ENCODE results near the gene PRDM1. TPM values are rescaled to one million over a fixed set of nuclear protein-coding genes. Genes with fewer than 3 reads are reported as not detected.

The PRDM1 gene
- polyA plus RNA-seq, 1 of the 3 experiments (the other 2 are of a cell fraction), result 4.0 TPM

DNA sequence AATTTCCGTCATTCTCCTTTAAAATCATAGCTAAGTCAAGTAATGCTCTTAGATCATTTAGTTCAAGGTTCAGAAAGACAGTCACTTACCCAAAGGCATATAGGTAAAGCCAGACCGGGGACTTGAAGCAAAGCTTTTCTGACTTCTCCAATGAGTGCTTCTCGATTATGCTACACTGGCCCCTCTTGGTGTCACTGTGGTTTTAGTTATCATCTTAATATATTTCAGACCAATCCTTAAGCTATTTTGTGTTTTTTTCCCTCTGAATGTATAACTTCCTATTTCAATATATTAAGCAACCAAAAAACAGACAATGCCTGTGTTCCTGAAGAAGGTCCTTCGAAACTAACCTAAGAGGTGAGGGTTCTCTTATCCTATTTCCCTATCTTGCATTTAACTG lies 3.9 kb downstream of the PRDM1 start (continued):
- no peak for TF ChIP-seq FOSL2 (IDR thresholded peaks at IDR 0.05; ENCODE audit: borderline replicate concordance, low read depth)

DNA sequence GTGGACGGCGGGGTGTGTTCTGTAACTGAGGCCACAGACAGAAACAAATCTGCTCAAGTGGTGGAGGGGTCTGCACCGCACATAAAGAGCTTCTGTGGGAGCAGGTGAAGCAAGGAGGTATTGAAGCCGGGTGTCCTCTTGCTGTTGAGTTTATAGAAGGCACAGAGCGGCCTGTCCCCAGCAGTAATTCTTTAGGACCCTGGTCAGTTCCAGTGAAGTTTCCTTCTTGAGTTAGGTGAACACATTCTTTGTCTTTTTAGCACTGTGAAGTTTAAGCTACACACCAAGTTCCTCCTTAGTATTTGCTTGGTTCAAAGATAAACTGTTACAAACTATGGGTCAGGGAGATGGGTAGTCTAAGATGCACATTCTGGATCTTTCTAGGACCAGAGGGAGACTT lies 6.1 kb downstream of the PRDM1 start:
- Histone ChIP-seq H3K9ac (no peak overlapping the region), H3K9me2 (no peaks in the 10 kb centered on the region), H3K4me3 (ENCODE audit: low read depth in 2 of 2, low read length in 1 of 2) (no peak overlapping the region), H3K36me3 (replicated peaks in 1 of 2; ENCODE audit: control insufficient read depth in 1 of 2, insufficient read depth in 2 of 2, low read length in 1 of 2) (peaks cover 5 to 15% of the 10 kb centered on the region in 2 experiments), H4K20me1 (ENCODE audit: insufficient read depth) (no peaks in the 10 kb centered on the region), H3K27me3 (ENCODE audit: insufficient read depth) (no peaks in the 10 kb centered on the region), H3K4me1 (ENCODE audit: control insufficient read depth in 1 of 2, insufficient read depth in 2 of 2, low read depth in 1 of 2, low read length in 1 of 2) (no peaks in the 10 kb centered on the region; a peak in 2 of 4 replicates), H3K79me2 (ENCODE audit: insufficient read depth) (peaks cover 40% of the 10 kb centered on the region), H3K9me3 (no peaks in the 10 kb centered on the region), H3K4me2 (no peak overlapping the region), H3F3A (replicated peaks; ENCODE audit: insufficient read depth) (peaks cover 14% of the 10 kb centered on the region), H2AFZ (ENCODE audit: low read depth) (no peak overlapping the region), H3K27ac (ENCODE audit: low read depth in 2 of 2, low read length in 1 of 2) (no peak overlapping the region)
- whole genome bisulfite sequencing (ENCODE audit: low lambda C conversion rate), result 94% methylated on average over 5 of the region's 5 CpGs
- ChIA-PET POLR2A (no interaction called here), CTCF (interaction anchor here (1.8 to 1.9 kb wide), 2 partner anchors 131 to 353 kb away, joined by 4 to 10 read pairs; no protein-coding TSS in a partner anchor)
- DNase-seq, result no peak
- TF ChIP-seq, protein P1, sequence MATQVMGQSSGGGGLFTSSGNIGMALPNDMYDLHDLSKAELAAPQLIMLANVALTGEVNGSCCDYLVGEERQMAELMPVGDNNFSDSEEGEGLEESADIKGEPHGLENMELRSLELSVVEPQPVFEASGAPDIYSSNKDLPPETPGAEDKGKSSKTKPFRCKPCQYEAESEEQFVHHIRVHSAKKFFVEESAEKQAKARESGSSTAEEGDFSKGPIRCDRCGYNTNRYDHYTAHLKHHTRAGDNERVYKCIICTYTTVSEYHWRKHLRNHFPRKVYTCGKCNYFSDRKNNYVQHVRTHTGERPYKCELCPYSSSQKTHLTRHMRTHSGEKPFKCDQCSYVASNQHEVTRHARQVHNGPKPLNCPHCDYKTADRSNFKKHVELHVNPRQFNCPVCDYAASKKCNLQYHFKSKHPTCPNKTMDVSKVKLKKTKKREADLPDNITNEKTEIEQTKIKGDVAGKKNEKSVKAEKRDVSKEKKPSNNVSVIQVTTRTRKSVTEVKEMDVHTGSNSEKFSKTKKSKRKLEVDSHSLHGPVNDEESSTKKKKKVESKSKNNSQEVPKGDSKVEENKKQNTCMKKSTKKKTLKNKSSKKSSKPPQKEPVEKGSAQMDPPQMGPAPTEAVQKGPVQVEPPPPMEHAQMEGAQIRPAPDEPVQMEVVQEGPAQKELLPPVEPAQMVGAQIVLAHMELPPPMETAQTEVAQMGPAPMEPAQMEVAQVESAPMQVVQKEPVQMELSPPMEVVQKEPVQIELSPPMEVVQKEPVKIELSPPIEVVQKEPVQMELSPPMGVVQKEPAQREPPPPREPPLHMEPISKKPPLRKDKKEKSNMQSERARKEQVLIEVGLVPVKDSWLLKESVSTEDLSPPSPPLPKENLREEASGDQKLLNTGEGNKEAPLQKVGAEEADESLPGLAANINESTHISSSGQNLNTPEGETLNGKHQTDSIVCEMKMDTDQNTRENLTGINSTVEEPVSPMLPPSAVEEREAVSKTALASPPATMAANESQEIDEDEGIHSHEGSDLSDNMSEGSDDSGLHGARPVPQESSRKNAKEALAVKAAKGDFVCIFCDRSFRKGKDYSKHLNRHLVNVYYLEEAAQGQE (IDR thresholded peaks at IDR 0.05; ENCODE audit: low read depth, low read length), result peak; percentile 89
- TF ChIP-seq TEAD4 (IDR thresholded peaks at IDR 0.05; ENCODE audit: borderline replicate concordance, insufficient read depth), result no peak

DNA sequence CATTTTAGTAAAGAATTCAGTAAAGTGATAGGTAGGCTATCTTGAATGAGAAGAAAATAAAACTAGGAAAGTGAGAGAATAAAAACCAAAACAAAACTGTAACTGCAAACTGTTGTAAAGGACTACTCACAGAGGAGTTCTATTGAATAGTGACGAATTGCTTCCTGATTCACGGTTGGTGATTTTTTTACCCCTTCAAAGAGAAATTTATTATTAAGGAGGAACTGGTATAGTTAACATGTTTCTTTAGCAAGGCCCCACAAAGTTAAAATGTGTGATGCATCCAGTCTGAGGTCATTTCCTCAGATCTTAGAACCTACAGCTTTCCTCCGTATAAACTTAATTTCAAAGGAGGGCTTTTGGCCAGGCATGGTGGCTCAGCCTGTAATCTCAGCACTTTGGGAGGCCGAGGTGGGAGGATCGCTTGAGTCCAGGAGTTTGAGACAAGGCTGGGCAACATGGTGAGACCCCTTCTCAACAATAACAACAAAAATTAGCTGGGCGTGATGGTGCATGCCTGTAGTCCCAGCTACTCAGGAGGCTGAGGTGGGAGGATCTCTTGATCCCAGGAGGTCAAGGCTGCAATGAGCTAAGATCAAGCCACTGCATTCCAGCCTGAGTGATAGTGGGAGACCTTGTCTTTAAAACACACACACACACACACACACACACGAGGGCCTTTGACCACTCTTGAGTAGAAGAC lies 8.3 kb downstream of the PRDM1 start:
- Histone ChIP-seq H3K9me3 (no peaks in the 10 kb centered on the region), H3F3A (replicated peaks; ENCODE audit: insufficient read depth) (peaks cover 4% of the 10 kb centered on the region), H3K27ac (ENCODE audit: low read depth in 2 of 2, low read length in 1 of 2) (no peak overlapping the region), H3K36me3 (replicated peaks in 1 of 2; ENCODE audit: control insufficient read depth in 1 of 2, insufficient read depth in 2 of 2, low read length in 1 of 2) (peaks cover 9 to 21% of the 10 kb centered on the region in 2 experiments), H3K27me3 (ENCODE audit: insufficient read depth) (no peaks in the 10 kb centered on the region), H3K9me2 (no peaks in the 10 kb centered on the region), H2AFZ (ENCODE audit: low read depth) (no peak overlapping the region), H3K79me2 (ENCODE audit: insufficient read depth) (peaks cover 23% of the 10 kb centered on the region), H3K4me3 (ENCODE audit: low read depth in 2 of 2, low read length in 1 of 2) (no peak overlapping the region), H3K4me2 (no peak overlapping the region), H3K9ac (no peak overlapping the region), H3K4me1 (ENCODE audit: control insufficient read depth in 1 of 2, insufficient read depth in 2 of 2, low read depth in 1 of 2, low read length in 1 of 2) (no peaks in the 10 kb centered on the region; a peak in 1 of 4 replicates), H4K20me1 (ENCODE audit: insufficient read depth) (no peaks in the 10 kb centered on the region)
- 89% methylated on average over 7 of the region's 7 CpGs for WGBS (ENCODE audit: low lambda C conversion rate)
- CTCF ChIA-PET, result interaction anchor here (0.8 to 1.5 kb wide), 3 partner anchors 8 to 349 kb away, joined by 3 to 4 read pairs (median 3); partner anchors contain the start of genes CRYBG1 and PRDM1
- DNase-seq, result no peak
- POLR2A ChIA-PET, result no interaction called here
- TF ChIP-seq TAF1 (IDR thresholded peaks at IDR 0.05; ENCODE audit: borderline replicate concordance, low read depth, low read length), result no peak
- TF ChIP-seq SIN3A (IDR thresholded peaks at IDR 0.05; ENCODE audit: borderline replicate concordance, low read depth, low read length), result no peak
- no peak for TF ChIP-seq FOXM1 (IDR thresholded peaks at IDR 0.05; ENCODE audit: low read depth)
- no peak for TF ChIP-seq GATA2 (CRISPR knock-in tag; IDR thresholded peaks at IDR 0.05)
- TF ChIP-seq, protein P2, sequence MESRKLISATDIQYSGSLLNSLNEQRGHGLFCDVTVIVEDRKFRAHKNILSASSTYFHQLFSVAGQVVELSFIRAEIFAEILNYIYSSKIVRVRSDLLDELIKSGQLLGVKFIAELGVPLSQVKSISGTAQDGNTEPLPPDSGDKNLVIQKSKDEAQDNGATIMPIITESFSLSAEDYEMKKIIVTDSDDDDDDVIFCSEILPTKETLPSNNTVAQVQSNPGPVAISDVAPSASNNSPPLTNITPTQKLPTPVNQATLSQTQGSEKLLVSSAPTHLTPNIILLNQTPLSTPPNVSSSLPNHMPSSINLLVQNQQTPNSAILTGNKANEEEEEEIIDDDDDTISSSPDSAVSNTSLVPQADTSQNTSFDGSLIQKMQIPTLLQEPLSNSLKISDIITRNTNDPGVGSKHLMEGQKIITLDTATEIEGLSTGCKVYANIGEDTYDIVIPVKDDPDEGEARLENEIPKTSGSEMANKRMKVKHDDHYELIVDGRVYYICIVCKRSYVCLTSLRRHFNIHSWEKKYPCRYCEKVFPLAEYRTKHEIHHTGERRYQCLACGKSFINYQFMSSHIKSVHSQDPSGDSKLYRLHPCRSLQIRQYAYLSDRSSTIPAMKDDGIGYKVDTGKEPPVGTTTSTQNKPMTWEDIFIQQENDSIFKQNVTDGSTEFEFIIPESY (IDR thresholded peaks at IDR 0.05; ENCODE audit: borderline replicate concordance, low read depth), result no peak
- TF ChIP-seq MEF2A (IDR thresholded peaks at IDR 0.05; ENCODE audit: borderline replicate concordance, low read depth), result no peak
- TF ChIP-seq CHD2 (IDR thresholded peaks at IDR 0.05; ENCODE audit: low read length, partially characterized antibody), result no peak
- TF ChIP-seq, protein P3, sequence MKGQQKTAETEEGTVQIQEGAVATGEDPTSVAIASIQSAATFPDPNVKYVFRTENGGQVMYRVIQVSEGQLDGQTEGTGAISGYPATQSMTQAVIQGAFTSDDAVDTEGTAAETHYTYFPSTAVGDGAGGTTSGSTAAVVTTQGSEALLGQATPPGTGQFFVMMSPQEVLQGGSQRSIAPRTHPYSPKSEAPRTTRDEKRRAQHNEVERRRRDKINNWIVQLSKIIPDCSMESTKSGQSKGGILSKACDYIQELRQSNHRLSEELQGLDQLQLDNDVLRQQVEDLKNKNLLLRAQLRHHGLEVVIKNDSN (IDR thresholded peaks at IDR 0.05; ENCODE audit: borderline replicate concordance, low read depth), result no peak
- no peak for TF ChIP-seq NRF1 (IDR thresholded peaks at IDR 0.05; ENCODE audit: low read depth, low read length)
- no peak for TF ChIP-seq FOSL2 (IDR thresholded peaks at IDR 0.05; ENCODE audit: borderline replicate concordance, low read depth)
- TF ChIP-seq, protein P4, sequence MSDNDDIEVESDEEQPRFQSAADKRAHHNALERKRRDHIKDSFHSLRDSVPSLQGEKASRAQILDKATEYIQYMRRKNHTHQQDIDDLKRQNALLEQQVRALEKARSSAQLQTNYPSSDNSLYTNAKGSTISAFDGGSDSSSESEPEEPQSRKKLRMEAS (IDR thresholded peaks at IDR 0.05; ENCODE audit: low read depth), result no peak
- TF ChIP-seq, protein P5, sequence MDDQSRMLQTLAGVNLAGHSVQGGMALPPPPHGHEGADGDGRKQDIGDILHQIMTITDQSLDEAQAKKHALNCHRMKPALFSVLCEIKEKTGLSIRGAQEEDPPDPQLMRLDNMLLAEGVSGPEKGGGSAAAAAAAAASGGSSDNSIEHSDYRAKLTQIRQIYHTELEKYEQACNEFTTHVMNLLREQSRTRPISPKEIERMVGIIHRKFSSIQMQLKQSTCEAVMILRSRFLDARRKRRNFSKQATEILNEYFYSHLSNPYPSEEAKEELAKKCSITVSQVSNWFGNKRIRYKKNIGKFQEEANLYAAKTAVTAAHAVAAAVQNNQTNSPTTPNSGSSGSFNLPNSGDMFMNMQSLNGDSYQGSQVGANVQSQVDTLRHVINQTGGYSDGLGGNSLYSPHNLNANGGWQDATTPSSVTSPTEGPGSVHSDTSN (IDR thresholded peaks at IDR 0.05), result no peak
- TF ChIP-seq RCOR1 (IDR thresholded peaks at IDR 0.05; ENCODE audit: low read length), result no peak

Measured in SK-N-SH (cell line).